MCF 10A (cell line): ENCODE results near the gene ASB3. TPM values are rescaled to one million over a fixed set of nuclear protein-coding genes. Genes with fewer than 3 reads are reported as not detected.
A peak's percentile ranks its signal among the peaks of the same experiment; 100 is the strongest.
"Not testable (repeated sequence)": the region's sequence is repeated elsewhere in the genome, so short reads cannot be mapped to it uniquely, and the experiment has no call there.

Experiments
- BruUV-seq: library from RNA; stranded (reverse); fragments of 400-500 nt; replicated peaks from 2 replicates; lab custom pipeline; 2021; lab: Mats Ljungman, UMichigan
- CTCF ChIA-PET: fragments of 300-600 bp; sonication (Branson Sonifier 250); formaldehyde crosslinking; extraction: SDS; loops from one replicate; lab custom pipeline; 2021; ENCODE audit warnings: antibody characterized with exemption, inconsistent platforms; lab: Yijun Ruan, JAX
- POLR2A ChIA-PET: fragments of 300-600, 350-650 bp; sonication (Branson Sonifier 250); formaldehyde crosslinking; extraction: SDS; loops from one replicate; lab custom pipeline; 2020; ENCODE audit warnings: antibody characterized with exemption, inconsistent platforms; lab: Yijun Ruan, JAX
- DNase-seq: peaks from one replicate; pipeline ENCODE4 v3.0.0-alpha.2; 2018; ENCODE audit not compliant: unreplicated experiment
- H3K27ac Mint-ChIP-seq: one replicate; pipeline ENCODE4 v1.8.0; 2022; ENCODE audit warnings: mild to moderate bottlenecking, low read depth, mixed read lengths; ENCODE audit not compliant: unreplicated experiment
- H3K27me3 Mint-ChIP-seq: one replicate; pipeline ENCODE4 v1.8.0; 2022; ENCODE audit warnings: mixed read lengths; ENCODE audit not compliant: insufficient read depth, unreplicated experiment
- H3K36me3 Mint-ChIP-seq: one replicate; pipeline ENCODE4 v1.8.0; 2022; ENCODE audit warnings: mild to moderate bottlenecking, moderate library complexity, mixed read lengths; ENCODE audit not compliant: insufficient read depth, unreplicated experiment
- H3K4me1 Mint-ChIP-seq: one replicate; pipeline ENCODE4 v1.8.0; 2022; ENCODE audit warnings: mixed read lengths; ENCODE audit not compliant: insufficient read depth, unreplicated experiment
- H3K4me3 Mint-ChIP-seq: one replicate; pipeline ENCODE4 v1.8.0; 2022; ENCODE audit warnings: mild to moderate bottlenecking, moderate library complexity, mixed read lengths; ENCODE audit not compliant: unreplicated experiment
- H3K9me3 Mint-ChIP-seq: one replicate; pipeline ENCODE4 v1.8.0; 2022; ENCODE audit warnings: mixed read lengths; ENCODE audit not compliant: unreplicated experiment
- intact Hi-C: fragments of 100-400 bp; cut with micrococcal nuclease; formaldehyde crosslinking; loops from 2 replicates; pipeline ENCODE4 v1.14.1; 2022
- total RNA-seq: library from RNA; stranded (reverse); gene quantifications from 2 replicates; pipeline ENCODE4 v1.2.3, GENCODE V29; 2022
- TF ChIP-seq, protein P1 (sequence below): fragments of 200-600 bp; IDR thresholded peaks from one replicate; pipeline ENCODE4 v1.8.0; 2022; ENCODE audit warnings: antibody characterized with exemption, mild to moderate bottlenecking; ENCODE audit not compliant: unreplicated experiment

Gene ASB3
- total RNA-seq, 1 experiment from 2014 or later = 19.7 TPM

DNA sequence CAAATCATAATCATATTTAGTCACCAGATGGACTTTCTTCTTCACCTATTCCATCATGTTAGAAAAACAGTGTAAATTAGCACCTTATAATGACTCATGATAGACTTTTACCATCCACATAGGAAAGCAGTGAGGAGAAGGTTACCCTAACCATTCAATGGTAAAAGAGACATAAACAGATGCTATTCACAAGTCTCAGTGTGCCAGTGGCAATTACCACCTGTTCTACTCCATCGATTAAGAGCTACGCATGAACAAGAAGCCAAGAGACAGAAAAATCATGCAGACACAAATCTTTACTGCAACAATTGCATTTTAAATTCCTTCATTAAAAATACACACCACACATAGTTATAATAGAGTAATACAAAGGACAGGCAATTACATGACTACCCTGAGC is 125.9 kb downstream of the ASB3 start:
- ChIA-PET POLR2A (no interaction called here), CTCF (no interaction called here)
- Mint-ChIP-seq H3K4me3 (no peak overlapping the region), H3K9me3 (no peaks in the 10 kb centered on the region), H3K27me3 (no peaks in the 10 kb centered on the region), H3K4me1 (no peaks in the 10 kb centered on the region), H3K27ac (no peak overlapping the region), H3K36me3 (no peaks in the 10 kb centered on the region)
- DNase-seq = no peak
- intact Hi-C loops = no loop called here
- TF ChIP-seq, protein P1, sequence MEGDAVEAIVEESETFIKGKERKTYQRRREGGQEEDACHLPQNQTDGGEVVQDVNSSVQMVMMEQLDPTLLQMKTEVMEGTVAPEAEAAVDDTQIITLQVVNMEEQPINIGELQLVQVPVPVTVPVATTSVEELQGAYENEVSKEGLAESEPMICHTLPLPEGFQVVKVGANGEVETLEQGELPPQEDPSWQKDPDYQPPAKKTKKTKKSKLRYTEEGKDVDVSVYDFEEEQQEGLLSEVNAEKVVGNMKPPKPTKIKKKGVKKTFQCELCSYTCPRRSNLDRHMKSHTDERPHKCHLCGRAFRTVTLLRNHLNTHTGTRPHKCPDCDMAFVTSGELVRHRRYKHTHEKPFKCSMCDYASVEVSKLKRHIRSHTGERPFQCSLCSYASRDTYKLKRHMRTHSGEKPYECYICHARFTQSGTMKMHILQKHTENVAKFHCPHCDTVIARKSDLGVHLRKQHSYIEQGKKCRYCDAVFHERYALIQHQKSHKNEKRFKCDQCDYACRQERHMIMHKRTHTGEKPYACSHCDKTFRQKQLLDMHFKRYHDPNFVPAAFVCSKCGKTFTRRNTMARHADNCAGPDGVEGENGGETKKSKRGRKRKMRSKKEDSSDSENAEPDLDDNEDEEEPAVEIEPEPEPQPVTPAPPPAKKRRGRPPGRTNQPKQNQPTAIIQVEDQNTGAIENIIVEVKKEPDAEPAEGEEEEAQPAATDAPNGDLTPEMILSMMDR = no peak
- BruUV-seq = no TSS peak

DNA sequence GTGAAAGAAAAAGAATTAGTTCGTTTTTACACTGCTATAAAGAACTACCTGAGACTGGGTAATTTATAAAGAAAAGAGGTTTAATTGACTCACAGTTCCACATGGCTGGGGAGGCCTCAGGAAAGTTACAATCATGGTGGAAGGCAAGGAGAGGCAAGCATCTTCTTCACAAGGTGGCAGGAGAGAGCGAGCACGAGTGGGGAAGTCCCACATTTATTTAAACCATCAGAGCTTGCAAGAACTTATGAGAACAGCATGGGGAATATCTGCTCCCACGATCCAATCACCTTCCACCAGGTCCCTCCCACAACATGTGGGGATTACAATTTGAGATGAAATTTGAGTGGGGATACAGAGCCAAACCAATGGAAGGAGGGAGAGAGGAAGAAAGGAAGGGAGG is 128.3 kb downstream of the ASB3 start:
- BruUV-seq, H3K36me3 Mint-ChIP-seq, H3K4me3 Mint-ChIP-seq, CTCF ChIA-PET, H3K27me3 Mint-ChIP-seq, DNase-seq, intact Hi-C loops, H3K9me3 Mint-ChIP-seq, POLR2A ChIA-PET, H3K4me1 Mint-ChIP-seq: not testable (repeated sequence)
- H3K27ac Mint-ChIP-seq = peak overlapping the region; percentile 27

DNA sequence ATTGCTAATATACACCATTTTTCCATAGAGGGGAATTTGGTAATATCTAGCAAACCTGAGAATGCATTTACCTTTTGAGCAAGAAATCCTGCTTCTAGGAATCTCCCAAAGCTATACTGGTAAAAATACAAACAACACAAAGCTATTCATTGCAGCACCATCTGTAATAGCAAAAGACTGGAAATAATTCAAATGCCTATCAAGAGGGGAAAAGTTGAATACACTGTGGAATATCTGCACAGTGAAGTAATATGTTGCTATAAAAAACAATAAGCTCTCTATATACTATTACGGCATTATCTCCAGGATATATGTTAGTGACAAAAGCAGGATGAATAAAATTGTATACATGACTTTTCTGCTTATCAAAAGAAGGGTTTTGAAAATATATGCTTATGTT is 131.5 kb downstream of the ASB3 start:
- Mint-ChIP-seq H3K36me3 (no peaks in the 10 kb centered on the region), H3K4me3 (no peak overlapping the region), H3K27ac (no peak overlapping the region), H3K4me1 (no peaks in the 10 kb centered on the region), H3K9me3 (no peaks in the 10 kb centered on the region), H3K27me3 (no peaks in the 10 kb centered on the region)
- ChIA-PET CTCF (no interaction called here), POLR2A (no interaction called here)
- DNase-seq = no peak
- intact Hi-C loops = no loop called here
- TF ChIP-seq, protein P1 = no peak
- no TSS peak for BruUV-seq

DNA sequence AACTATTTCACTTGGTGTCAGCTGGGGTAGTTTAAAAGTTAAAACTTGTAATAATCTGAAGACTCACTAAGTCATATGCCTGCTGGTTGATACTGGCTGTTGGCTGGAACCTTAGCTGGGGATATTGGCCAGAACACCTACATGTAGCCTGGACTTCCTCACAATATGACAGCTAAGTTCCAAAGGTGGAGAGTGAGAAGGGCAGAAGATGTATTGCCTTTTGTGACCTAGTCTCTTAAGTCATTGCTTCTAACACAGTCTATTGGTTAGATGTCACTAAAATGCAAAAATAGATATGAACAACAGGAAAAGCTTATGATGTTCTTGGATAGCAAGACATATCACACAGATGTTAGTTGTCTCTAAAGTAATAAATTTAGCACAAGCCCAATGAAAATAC is 132.4 kb downstream of the ASB3 start:
- Mint-ChIP-seq H3K9me3 (no peaks in the 10 kb centered on the region), H3K4me3 (no peak overlapping the region), H3K27me3 (no peaks in the 10 kb centered on the region), H3K36me3 (no peaks in the 10 kb centered on the region), H3K4me1 (no peaks in the 10 kb centered on the region), H3K27ac (no peak overlapping the region)
- BruUV-seq = no TSS peak
- DNase-seq = no peak
- ChIA-PET POLR2A (no interaction called here), CTCF (interaction anchor here (0.5 to 0.6 kb wide), 2 partner anchors 62 to 148 kb away, joined by 3 read pairs; no protein-coding TSS in a partner anchor)
- intact Hi-C loops = no loop called here
- TF ChIP-seq, protein P1 = no peak

DNA sequence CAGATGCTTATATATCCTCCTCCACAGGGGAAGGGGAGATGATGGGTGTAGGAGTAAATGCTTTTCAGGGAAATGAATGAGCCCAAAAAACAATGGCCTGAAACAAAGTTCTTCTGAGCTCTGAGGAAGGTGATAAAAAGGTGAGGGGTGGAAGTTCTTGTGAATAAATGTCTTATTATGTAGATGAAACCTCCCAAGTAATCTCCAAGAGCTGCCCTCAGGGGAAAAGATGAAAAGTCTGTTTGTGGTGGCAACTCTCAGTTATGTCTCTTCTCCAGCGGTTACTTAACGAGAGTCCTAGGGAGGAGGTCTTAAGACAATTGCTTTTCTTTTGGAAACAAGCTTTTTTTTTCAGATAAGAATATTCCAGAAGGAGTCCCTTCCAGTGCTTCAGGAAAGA is 134.6 kb downstream of the ASB3 start:
- ChIA-PET POLR2A (no interaction called here), CTCF (no interaction called here)
- Mint-ChIP-seq H3K27me3 (no peaks in the 10 kb centered on the region), H3K4me1 (no peaks in the 10 kb centered on the region), H3K27ac (no peak overlapping the region), H3K36me3 (no peaks in the 10 kb centered on the region), H3K4me3 (no peak overlapping the region), H3K9me3 (no peaks in the 10 kb centered on the region)
- DNase-seq = no peak
- intact Hi-C loops = no loop called here
- no TSS peak for BruUV-seq
- TF ChIP-seq, protein P1 = no peak
